ENCODE data around the gene VMP1. TPM values are rescaled to one million over a fixed set of nuclear protein-coding genes. Genes with fewer than 3 reads are reported as not detected.

Gene VMP1
- total RNA-seq, 1 experiment from 2014 or later = 83.1 TPM

DNA sequence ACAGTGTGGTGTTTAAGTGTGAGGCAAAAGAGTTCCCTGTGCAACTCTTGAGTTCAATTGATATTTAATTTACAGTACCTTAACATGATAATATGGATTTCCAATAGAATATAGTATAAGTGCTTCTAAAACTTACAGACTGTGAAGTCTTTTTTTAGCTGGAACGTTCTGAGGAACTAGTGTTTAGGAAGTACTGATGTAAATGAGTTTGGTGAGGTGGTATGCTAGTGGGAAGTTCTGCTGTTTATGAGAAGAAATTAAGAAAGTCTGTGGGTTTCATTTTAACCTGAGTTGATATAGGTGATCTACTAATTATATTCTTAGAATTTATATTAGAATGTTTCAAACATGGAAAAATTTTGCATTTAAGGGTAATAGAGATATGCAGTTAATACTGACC, 32.2 kb upstream of the VMP1 start:
- Mint-ChIP-seq H3K4me3 (no peak overlapping the region), H3K27me3 (ENCODE audit: low read depth) (no peaks in the 10 kb centered on the region), H3K4me1 (no peaks in the 10 kb centered on the region), H3K36me3 (ENCODE audit: insufficient read depth in 1 of 3, low read depth in 3 of 3) (peaks cover 20 to 65% (median 48%) of the 10 kb centered on the region in 3 experiments; a peak in 5 of 7 replicates), H3K9me3 (no peaks in the 10 kb centered on the region), H3K27ac (peak overlapping the region in 1 of 3 experiments; percentile 4; a peak in 2 of 7 replicates)
- DNase-seq = no peak
- Histone ChIP-seq H3K56ac (ENCODE audit: insufficient read length, low read depth, low read length) (no peak overlapping the region), H3K4me1 (ENCODE audit: insufficient read depth, low read length) (no peaks in the 10 kb centered on the region), H2BK20ac (ENCODE audit: low read depth, low read length, poor library complexity, severe bottlenecking) (no peak overlapping the region), H3K4me2 (ENCODE audit: insufficient read depth, insufficient read length, low read length) (no peak overlapping the region), H4K91ac (ENCODE audit: insufficient read length, low read depth, low read length) (no peak overlapping the region), H3K27ac (ENCODE audit: insufficient read length, low read depth, low read length) (no peak overlapping the region), H3K9ac (ENCODE audit: extremely low read depth, insufficient read length, low read length) (no peak overlapping the region), H3K27me3 (ENCODE audit: insufficient read depth, low read length) (no peaks in the 10 kb centered on the region), H4K20me1 (ENCODE audit: control insufficient read depth, insufficient read depth, insufficient read length) (no peaks in the 10 kb centered on the region), H3K9me3 (ENCODE audit: control insufficient read depth, low read depth, low read length) (no peaks in the 10 kb centered on the region), H2AK5ac (ENCODE audit: insufficient read length, low read length) (no peak overlapping the region), H2BK15ac (ENCODE audit: low read depth, low read length) (no peak overlapping the region), H2BK12ac (ENCODE audit: insufficient read length, low read depth, low read length) (no peak overlapping the region), H2BK5ac (ENCODE audit: insufficient read length, low read length) (no peak overlapping the region), H3K23ac (ENCODE audit: insufficient read length, low read depth, low read length) (no peak overlapping the region), H3K79me2 (ENCODE audit: insufficient read depth, low read length) (no peaks in the 10 kb centered on the region), H3T11ph (ENCODE audit: low read length) (no peak overlapping the region), H3K23me2 (ENCODE audit: insufficient read length, low read depth, low read length, poor library complexity, severe bottlenecking) (no peaks in the 10 kb centered on the region), H3K4ac (ENCODE audit: low read depth, low read length) (no peak overlapping the region), H3K18ac (ENCODE audit: insufficient read length, low read depth, low read length) (no peak overlapping the region), H2BK120ac (ENCODE audit: low read depth, low read length, poor library complexity, severe bottlenecking) (no peak overlapping the region), H2AFZ (ENCODE audit: low read length) (no peak overlapping the region), H4K5ac (ENCODE audit: insufficient read length, low read depth, low read length) (no peak overlapping the region), H3K14ac (ENCODE audit: insufficient read depth, low read length) (no peak overlapping the region), H4K8ac (replicated peaks; ENCODE audit: insufficient read length, low read depth, low read length) (no peak overlapping the region), H3K79me1 (ENCODE audit: insufficient read depth, low read depth, low read length, poor library complexity, severe bottlenecking) (no peaks in the 10 kb centered on the region)
- WGBS (ENCODE audit: extremely low coverage, insufficient read length, low lambda C conversion rate) = no CpG with 5 or more reads among the region's 1 CpG
- no peak for TF ChIP-seq CTCF (conservative IDR thresholded peaks at IDR 0.05)

Data from H9 (cell line).